NB4 (cell line): ENCODE results near the gene COA8.

Experiments
- CTCF ChIP-seq: IDR thresholded peaks from one replicate; pipeline ENCODE4 v1.5.1; 2012; ENCODE audit warnings: low read depth, low read length
- POLR2A ChIP-seq: IDR thresholded peaks from 2 replicates; pipeline ENCODE4 v1.6.1; 2011; ENCODE audit warnings: mild to moderate bottlenecking; ENCODE audit not compliant: insufficient read length; ENCODE audit errors: extremely low read depth

DNA sequence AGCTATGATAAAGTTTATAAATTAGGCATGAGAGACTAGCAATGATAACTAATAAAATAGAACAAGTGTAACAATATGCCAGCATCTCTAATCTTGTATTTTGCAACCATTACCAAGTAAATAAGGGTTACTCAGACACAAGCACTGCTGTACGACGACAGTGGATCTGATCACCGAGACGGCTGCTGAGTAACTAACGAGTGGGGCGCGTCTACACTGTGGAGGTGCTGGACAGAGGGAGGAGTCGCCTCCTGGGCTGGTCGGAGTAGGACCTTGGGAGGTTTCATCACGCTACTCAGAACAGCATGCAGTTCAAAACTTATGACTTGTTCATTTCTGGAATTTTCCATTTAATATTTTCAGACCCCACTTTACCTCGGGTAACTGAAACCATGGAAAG is 18.4 kb downstream of the COA8 start:
- TF ChIP-seq CTCF = no peak
- TF ChIP-seq POLR2A = no peak
